ES-I3 (cell line): ENCODE data around the gene RET.

Experiments used
- H3K36me3 ChIP-seq: 2 replicates; pipeline ENCODE4 v1.6.1; 2013; ENCODE audit warnings: mild to moderate bottlenecking, low read length, control low read depth, moderate library complexity; ENCODE audit not compliant: insufficient read depth
- H3K4me1 ChIP-seq: 2 replicates; pipeline ENCODE4 v1.6.1; 2013; ENCODE audit warnings: mild to moderate bottlenecking, control low read depth, low read length; ENCODE audit not compliant: insufficient read depth
- H3K9ac ChIP-seq: 2 replicates; pipeline ENCODE4 v1.6.1; 2013; ENCODE audit warnings: low read depth, mild to moderate bottlenecking, low read length, moderate library complexity
- H3K9me3 ChIP-seq: 2 replicates; pipeline ENCODE4 v1.6.1; 2013; ENCODE audit warnings: mild to moderate bottlenecking, low read length, moderate library complexity; ENCODE audit not compliant: control insufficient read depth, insufficient read depth

The RET gene

GRCh38 chr10:43126759-43127424 is 50.0 kb downstream of the RET start:
- peaks cover 2% of the 10 kb centered on the region; the same call in 1 of the 2 replicates for H3K4me1 ChIP-seq

GRCh38 chr10:43127442-43127841 is 50.6 kb downstream of the RET start:
- no peaks in the 10 kb centered on the region for H3K9me3 ChIP-seq
- H3K36me3 ChIP-seq: no peaks in the 10 kb centered on the region; the same call in 1 of the 2 replicates
- H3K9ac ChIP-seq: no peak overlapping the region
- H3K4me1 ChIP-seq: peaks cover 2% of the 10 kb centered on the region; the same call in 1 of the 2 replicates

More at GRCh38 chr10:43126759-43127424, 50.0 kb downstream of the RET start:
- Histone ChIP-seq H3K9me3 (no peaks in the 10 kb centered on the region), H3K36me3 (no peaks in the 10 kb centered on the region; the same call in 1 of the 2 replicates), H3K9ac (no peak overlapping the region)

GRCh38 chr10:43128331-43128730 is 51.5 kb downstream of the RET start:
- H3K4me1 ChIP-seq: peaks cover 2% of the 10 kb centered on the region; the same call in 1 of the 2 replicates
- no peaks in the 10 kb centered on the region for H3K9me3 ChIP-seq
- no peaks in the 10 kb centered on the region; the same call in 1 of the 2 replicates for H3K36me3 ChIP-seq
- H3K9ac ChIP-seq: no peak overlapping the region

GRCh38 chr10:43128958-43129706 is 52.3 kb downstream of the RET start:
- no peak overlapping the region for H3K9ac ChIP-seq
- H3K9me3 ChIP-seq: no peaks in the 10 kb centered on the region
- peaks cover 2% of the 10 kb centered on the region; the same call in 1 of the 2 replicates for H3K4me1 ChIP-seq
- no peaks in the 10 kb centered on the region; the same call in 1 of the 2 replicates for H3K36me3 ChIP-seq

- Histone ChIP-seq H3K9me3 (no peaks in the 10 kb centered on the region), H3K9ac (no peak overlapping the region), H3K36me3 (no peaks in the 10 kb centered on the region; the same call in 1 of the 2 replicates), H3K4me1 (peaks cover 2% of the 10 kb centered on the region; the same call in 1 of the 2 replicates)
These were observed 53.9 kb downstream of the RET start for GRCh38 chr10:43130770-43131171.

GRCh38 chr10:43131256-43131655 is 54.4 kb downstream of the RET start:
- no peak overlapping the region for H3K9ac ChIP-seq
- no peaks in the 10 kb centered on the region for H3K9me3 ChIP-seq
- H3K4me1 ChIP-seq: peaks cover 2% of the 10 kb centered on the region; the same call in 1 of the 2 replicates
- H3K36me3 ChIP-seq: no peaks in the 10 kb centered on the region; the same call in 1 of the 2 replicates

- H3K4me1 ChIP-seq: peaks cover 2% of the 10 kb centered on the region; the same call in 1 of the 2 replicates
- no peaks in the 10 kb centered on the region; the same call in 1 of the 2 replicates for H3K36me3 ChIP-seq
- H3K9me3 ChIP-seq: no peaks in the 10 kb centered on the region
- H3K9ac ChIP-seq: no peak overlapping the region
These were observed 55.0 kb downstream of the RET start for GRCh38 chr10:43131906-43132305.

GRCh38 chr10:43132867-43133787 is 56.3 kb downstream of the RET start:
- Histone ChIP-seq H3K9ac (no peak overlapping the region), H3K4me1 (peaks cover 2% of the 10 kb centered on the region; the same call in 1 of the 2 replicates), H3K9me3 (no peaks in the 10 kb centered on the region), H3K36me3 (no peaks in the 10 kb centered on the region)

GRCh38 chr10:43134126-43134905 is 57.4 kb downstream of the RET start:
- Histone ChIP-seq H3K9ac (no peak overlapping the region), H3K4me1 (no peaks in the 10 kb centered on the region; the same call in 1 of the 2 replicates), H3K36me3 (no peaks in the 10 kb centered on the region), H3K9me3 (no peaks in the 10 kb centered on the region)

GRCh38 chr10:43135064-43135463 is 58.2 kb downstream of the RET start:
- Histone ChIP-seq H3K36me3 (no peaks in the 10 kb centered on the region), H3K4me1 (no peaks in the 10 kb centered on the region), H3K9ac (no peak overlapping the region)

GRCh38 chr10:43135656-43136055 is 58.8 kb downstream of the RET start:
- Histone ChIP-seq H3K9ac (no peak overlapping the region), H3K36me3 (no peaks in the 10 kb centered on the region), H3K4me1 (no peaks in the 10 kb centered on the region), H3K9me3 (no peaks in the 10 kb centered on the region)

More at GRCh38 chr10:43135064-43135463, 58.2 kb downstream of the RET start:
- H3K9me3 ChIP-seq: no peaks in the 10 kb centered on the region

GRCh38 chr10:43136432-43136831 is 59.6 kb downstream of the RET start:
- no peak overlapping the region for H3K9ac ChIP-seq
- no peaks in the 10 kb centered on the region for H3K9me3 ChIP-seq
- H3K36me3 ChIP-seq: no peaks in the 10 kb centered on the region
- H3K4me1 ChIP-seq: no peaks in the 10 kb centered on the region

GRCh38 chr10:43136995-43137716 is 60.3 kb downstream of the RET start:
- peak overlapping the region; percentile 94; the same call in 1 of the 2 replicates for H3K9ac ChIP-seq
- H3K4me1 ChIP-seq: no peaks in the 10 kb centered on the region
- no peaks in the 10 kb centered on the region for H3K36me3 ChIP-seq
- no peaks in the 10 kb centered on the region for H3K9me3 ChIP-seq
